ENCODE data around the gene PTBP2.
"Not testable (repeated sequence)": the region's sequence is repeated elsewhere in the genome, so short reads cannot be mapped to it uniquely, and the experiment has no call there.

PTBP2 gene

DNA sequence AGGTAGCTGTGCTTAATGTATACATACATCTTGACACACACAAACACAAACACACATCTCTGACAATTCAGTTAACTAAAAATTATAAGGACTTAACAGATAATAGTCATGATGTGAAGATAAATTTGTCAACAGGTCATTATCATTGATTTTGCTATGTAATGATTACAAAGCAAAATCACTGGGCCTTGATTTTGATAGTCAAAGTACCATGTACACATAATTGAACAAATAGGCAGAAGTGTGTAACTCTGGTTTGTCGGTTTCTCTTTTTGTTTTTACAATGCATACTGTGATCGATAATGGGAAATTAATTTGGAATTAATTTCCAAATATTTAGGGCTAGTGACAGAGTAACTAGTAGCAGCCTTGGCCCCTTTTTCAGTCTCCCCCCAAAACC, 30.8 kb downstream of the PTBP2 start:
- no peak overlapping the region for H3K4me3 ChIP-seq (ENCODE audit: low read depth, low read length)
- no peak for DNase-seq (ENCODE audit: low read depth)
- TF ChIP-seq POLR2A (IDR thresholded peaks at IDR 0.05; ENCODE audit: extremely low read depth, insufficient read length) (no peak), MYC (IDR thresholded peaks at IDR 0.05; ENCODE audit: low read depth, low read length) (no peak)
- TF ChIP-seq, protein P1, sequence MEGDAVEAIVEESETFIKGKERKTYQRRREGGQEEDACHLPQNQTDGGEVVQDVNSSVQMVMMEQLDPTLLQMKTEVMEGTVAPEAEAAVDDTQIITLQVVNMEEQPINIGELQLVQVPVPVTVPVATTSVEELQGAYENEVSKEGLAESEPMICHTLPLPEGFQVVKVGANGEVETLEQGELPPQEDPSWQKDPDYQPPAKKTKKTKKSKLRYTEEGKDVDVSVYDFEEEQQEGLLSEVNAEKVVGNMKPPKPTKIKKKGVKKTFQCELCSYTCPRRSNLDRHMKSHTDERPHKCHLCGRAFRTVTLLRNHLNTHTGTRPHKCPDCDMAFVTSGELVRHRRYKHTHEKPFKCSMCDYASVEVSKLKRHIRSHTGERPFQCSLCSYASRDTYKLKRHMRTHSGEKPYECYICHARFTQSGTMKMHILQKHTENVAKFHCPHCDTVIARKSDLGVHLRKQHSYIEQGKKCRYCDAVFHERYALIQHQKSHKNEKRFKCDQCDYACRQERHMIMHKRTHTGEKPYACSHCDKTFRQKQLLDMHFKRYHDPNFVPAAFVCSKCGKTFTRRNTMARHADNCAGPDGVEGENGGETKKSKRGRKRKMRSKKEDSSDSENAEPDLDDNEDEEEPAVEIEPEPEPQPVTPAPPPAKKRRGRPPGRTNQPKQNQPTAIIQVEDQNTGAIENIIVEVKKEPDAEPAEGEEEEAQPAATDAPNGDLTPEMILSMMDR (IDR thresholded peaks at IDR 0.05; ENCODE audit: low read depth, low read length) = no peak
- TF ChIP-seq, protein P2, sequence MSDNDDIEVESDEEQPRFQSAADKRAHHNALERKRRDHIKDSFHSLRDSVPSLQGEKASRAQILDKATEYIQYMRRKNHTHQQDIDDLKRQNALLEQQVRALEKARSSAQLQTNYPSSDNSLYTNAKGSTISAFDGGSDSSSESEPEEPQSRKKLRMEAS (IDR thresholded peaks at IDR 0.05; ENCODE audit: low read depth, low read length) = no peak

DNA sequence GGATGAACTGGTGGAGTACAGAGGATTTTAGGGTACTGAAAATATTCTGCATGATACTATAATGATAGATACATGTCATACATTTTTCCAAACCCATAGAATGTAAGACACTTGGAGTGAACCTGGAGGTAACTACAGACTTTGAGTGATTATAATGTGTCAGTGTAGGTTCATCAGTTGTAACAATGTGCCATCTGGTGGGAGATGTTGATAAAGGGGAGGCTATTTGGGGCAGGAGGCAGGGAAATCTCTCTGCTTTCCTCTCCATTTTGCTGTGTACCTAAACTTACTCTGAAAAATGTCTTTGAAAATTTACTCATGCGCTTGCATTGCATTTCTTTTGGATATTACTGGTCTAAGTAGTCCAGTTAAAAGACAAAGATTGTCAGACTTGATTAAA, 35.2 kb downstream of the PTBP2 start:
- TF ChIP-seq, protein P1 (IDR thresholded peaks at IDR 0.05; ENCODE audit: low read depth, low read length) = no peak
- TF ChIP-seq, protein P2 (IDR thresholded peaks at IDR 0.05; ENCODE audit: low read depth, low read length) = no peak
- no peak for TF ChIP-seq POLR2A (IDR thresholded peaks at IDR 0.05; ENCODE audit: extremely low read depth, insufficient read length)
- no peak for TF ChIP-seq MYC (IDR thresholded peaks at IDR 0.05; ENCODE audit: low read depth, low read length)
- H3K4me3 ChIP-seq (ENCODE audit: low read depth, low read length) = no peak overlapping the region
- DNase-seq (ENCODE audit: low read depth) = no peak

DNA sequence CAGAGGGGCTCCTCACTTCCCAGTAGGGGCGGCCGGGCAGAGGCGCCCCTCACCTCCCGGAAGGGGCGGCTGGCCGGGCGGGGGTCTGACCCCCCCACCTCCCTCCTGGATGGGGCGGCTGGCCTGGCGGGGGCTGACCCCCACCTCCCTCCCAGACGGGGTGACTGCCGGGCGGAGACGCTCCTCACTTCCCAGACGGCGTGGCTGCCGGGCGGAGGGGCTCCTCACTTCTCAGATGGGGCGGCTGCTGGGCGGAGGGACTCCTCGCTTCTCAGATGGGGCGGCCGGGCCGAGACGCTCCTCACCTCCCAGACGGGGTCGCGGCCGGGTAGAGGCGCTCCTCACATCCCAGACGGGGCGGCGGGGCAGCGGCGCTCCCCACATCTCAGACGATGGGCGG, 41.0 kb downstream of the PTBP2 start:
- H3K4me3 ChIP-seq (ENCODE audit: low read depth, low read length); DNase-seq (ENCODE audit: low read depth): not testable (repeated sequence)

DNA sequence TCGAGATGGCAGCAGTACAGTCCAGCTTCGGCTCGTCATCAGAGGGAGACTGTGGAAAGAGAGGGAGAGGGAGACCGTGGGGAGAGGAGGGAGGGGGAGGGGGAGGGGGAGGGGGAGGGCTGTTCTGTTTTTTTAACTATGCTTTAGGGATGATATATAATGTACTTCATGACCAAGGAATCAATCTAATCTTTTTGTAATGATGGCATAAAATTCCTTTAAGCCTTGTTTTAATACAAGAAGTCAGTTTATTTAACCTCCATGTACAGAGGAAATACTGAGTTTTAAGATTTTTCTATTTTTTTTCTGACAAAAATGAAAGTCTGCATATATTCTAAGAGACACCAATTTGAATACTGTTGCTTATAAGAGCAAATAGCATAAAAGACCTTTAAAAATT, 41.9 kb downstream of the PTBP2 start:
- TF ChIP-seq, protein P2 (IDR thresholded peaks at IDR 0.05; ENCODE audit: low read depth, low read length) = no peak
- TF ChIP-seq POLR2A (IDR thresholded peaks at IDR 0.05; ENCODE audit: extremely low read depth, insufficient read length) (no peak), MYC (IDR thresholded peaks at IDR 0.05; ENCODE audit: low read depth, low read length) (no peak)
- TF ChIP-seq, protein P1 (IDR thresholded peaks at IDR 0.05; ENCODE audit: low read depth, low read length) = no peak
- no peak overlapping the region for H3K4me3 ChIP-seq (ENCODE audit: low read depth, low read length)
- no peak for DNase-seq (ENCODE audit: low read depth)

DNA sequence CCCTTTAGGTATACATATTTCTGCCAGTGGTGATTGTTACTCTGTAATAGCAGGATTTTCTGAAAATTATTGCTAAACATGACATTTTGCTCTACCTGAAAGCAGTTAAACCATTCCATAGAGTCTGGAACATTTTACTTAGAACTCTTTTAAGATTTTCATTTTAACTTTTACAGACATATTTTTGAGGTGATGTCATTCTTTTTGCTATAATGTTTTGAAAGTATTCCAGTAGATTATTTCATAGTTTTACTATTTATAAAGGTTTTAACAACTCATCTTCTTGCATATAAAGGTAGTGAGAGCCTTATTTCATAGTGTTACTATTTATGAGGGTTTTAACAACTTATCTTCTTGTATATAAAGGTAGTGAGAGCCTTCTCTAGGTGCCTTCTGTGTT, 42.9 kb downstream of the PTBP2 start:
- no peak for DNase-seq (ENCODE audit: low read depth)
- TF ChIP-seq MYC (IDR thresholded peaks at IDR 0.05; ENCODE audit: low read depth, low read length) = no peak
- TF ChIP-seq, protein P1 (IDR thresholded peaks at IDR 0.05; ENCODE audit: low read depth, low read length) = no peak
- TF ChIP-seq, protein P2 (IDR thresholded peaks at IDR 0.05; ENCODE audit: low read depth, low read length) = no peak
- TF ChIP-seq POLR2A (IDR thresholded peaks at IDR 0.05; ENCODE audit: extremely low read depth, insufficient read length) = no peak
- H3K4me3 ChIP-seq (ENCODE audit: low read depth, low read length) = no peak overlapping the region

DNA sequence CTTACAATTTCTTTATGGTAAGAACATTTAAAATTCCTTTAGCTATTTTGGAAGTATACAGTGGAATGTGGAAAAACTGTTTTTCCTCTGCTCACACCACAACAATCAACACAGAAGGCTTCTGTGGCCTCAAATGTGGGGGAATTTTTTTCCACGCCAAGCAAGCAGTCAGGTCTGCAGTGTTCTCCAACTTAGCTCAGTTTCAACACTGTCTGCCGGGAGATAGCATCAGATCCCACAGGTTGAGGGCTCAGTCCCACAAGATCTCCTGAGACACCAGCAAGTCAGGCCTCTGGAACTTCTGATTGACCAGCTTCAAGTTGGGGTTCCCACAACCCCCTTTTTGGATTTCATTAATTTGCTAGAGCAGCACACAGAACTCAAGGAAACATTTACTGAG, 50.3 kb downstream of the PTBP2 start:
- DNase-seq (ENCODE audit: low read depth) = no peak
- TF ChIP-seq, protein P1 (IDR thresholded peaks at IDR 0.05; ENCODE audit: low read depth, low read length) = no peak
- no peak for TF ChIP-seq POLR2A (IDR thresholded peaks at IDR 0.05; ENCODE audit: extremely low read depth, insufficient read length)
- TF ChIP-seq, protein P2 (IDR thresholded peaks at IDR 0.05; ENCODE audit: low read depth, low read length) = no peak
- TF ChIP-seq MYC (IDR thresholded peaks at IDR 0.05; ENCODE audit: low read depth, low read length) = no peak
- H3K4me3 ChIP-seq (ENCODE audit: low read depth, low read length) = no peak overlapping the region

Data from NB4 (cell line).